GM18519 (cell line): Measurements from ENCODE around the gene HMX2.

Experiments used
- ATAC-seq: cut with Tn5 transposase; IDR thresholded peaks from one replicate; pipeline ENCODE4 v1.9.1; 2021; ENCODE audit warnings: mild to moderate bottlenecking, moderate library complexity; ENCODE audit not compliant: unreplicated experiment, low FRiP score

The HMX2 gene

GRCh38 chr10:123147635-123148413 lies at the start of gene HMX2:
Gene HMX2 (plus strand): TSS chr10:123148136. CDS start chr10:123148379, 243 bp downstream.
- no peak for ATAC-seq

DNA sequence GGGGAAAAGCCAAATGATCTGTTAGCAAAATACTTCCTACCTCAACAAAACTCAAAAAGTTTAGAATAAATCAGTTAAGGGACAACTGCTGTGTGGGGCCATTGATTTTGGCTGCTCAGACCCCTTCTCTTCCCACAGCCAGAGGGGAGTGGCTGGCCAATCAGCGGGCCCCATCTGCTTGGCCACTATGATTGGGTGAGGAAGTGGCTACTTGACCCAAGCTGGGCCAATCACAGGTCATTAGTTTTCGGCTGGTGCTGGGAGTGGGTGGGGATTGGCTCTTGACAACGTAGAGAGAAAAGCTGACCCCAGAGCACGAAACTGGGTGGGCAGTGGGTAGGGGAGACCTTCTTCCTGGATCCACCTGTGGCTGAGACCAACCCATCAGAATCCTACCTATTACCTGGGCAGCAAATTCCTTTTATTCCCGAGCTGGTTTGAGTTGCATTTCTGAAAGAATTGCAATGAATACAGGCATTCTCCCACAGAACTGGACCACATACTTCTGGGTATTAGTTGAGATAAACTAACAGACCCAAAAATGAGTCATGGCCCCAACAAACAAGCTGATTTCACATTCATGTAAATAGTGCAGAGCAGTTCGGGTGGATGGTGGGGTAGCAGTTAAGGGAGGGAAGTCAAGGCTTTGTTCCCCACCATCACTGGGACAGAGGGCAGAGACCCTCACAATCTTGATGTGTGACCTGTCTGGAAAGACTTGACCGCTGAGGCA lies 47.7 kb upstream of the HMX2 start:
- no peak for ATAC-seq

DNA sequence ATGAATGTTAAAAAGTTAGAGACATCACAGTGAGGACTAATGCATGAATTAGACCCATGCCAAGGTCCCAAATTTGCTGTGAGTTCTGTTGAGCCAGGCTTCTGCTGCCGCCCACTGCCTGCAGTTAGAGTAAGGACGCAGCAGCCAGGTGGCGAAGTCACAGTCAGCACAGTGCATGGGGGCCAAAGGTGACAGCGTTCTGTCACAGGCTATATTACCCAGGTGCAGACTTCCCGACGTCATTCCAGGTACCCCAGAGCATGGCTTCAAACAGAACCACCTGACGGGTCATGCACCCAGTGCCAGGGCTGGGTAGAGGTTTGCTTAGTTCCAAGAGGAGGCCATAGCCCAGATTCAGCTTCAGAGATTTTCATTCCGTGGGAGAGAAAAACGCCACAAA lies 46.1 kb upstream of the HMX2 start:
- ATAC-seq: no peak

- ATAC-seq: no peak
Measured at GRCh38 chr10:123102673-123103072, 45.3 kb upstream of the HMX2 start.

DNA sequence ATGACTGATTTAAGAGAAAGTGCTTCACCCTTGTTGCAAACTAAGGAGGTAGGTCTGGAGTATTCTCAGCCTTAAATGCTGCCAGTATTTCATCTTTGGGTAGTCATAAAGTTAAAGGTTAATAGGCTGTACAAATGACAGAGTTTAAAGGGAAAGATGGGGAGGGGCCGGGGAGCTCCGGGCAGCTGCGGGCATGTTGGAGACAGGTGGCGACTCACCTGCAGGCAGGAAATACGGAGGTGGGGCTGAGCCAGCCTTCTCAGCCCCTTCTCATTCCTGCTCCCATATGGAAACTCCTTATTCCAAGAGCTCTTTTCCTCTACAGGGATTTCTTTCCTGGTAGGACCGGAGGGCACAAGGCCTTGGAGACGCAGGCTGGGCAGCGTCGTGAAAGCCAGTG lies 44.0 kb upstream of the HMX2 start:
- no peak for ATAC-seq

- no peak for ATAC-seq
Measured at GRCh38 chr10:123109466-123109865, 38.5 kb upstream of the HMX2 start.

GRCh38 chr10:123117644-123118417 lies 30.1 kb upstream of the HMX2 start:
- ATAC-seq: no peak

DNA sequence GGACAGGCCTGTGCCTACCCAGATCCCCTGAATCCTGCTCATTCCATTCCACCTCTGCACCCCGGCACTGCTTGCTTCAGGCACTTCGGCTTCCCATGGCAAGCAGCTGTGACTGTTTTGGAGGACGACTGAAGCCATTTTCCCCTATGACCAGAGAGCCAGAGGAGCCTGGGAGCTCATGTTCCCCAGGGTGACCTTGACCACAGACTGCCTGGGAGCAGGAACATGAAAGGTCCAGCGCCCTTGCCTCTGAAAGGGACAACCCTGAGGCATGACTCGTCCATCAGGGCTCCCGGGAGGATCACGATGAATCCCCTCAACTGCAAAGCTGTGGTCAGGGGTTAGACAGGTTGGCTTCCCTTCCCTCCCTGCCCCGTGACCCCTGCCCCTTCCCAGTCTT lies 28.9 kb upstream of the HMX2 start:
- no peak for ATAC-seq

GRCh38 chr10:123126246-123126645 lies 21.7 kb upstream of the HMX2 start:
- ATAC-seq: no peak

DNA sequence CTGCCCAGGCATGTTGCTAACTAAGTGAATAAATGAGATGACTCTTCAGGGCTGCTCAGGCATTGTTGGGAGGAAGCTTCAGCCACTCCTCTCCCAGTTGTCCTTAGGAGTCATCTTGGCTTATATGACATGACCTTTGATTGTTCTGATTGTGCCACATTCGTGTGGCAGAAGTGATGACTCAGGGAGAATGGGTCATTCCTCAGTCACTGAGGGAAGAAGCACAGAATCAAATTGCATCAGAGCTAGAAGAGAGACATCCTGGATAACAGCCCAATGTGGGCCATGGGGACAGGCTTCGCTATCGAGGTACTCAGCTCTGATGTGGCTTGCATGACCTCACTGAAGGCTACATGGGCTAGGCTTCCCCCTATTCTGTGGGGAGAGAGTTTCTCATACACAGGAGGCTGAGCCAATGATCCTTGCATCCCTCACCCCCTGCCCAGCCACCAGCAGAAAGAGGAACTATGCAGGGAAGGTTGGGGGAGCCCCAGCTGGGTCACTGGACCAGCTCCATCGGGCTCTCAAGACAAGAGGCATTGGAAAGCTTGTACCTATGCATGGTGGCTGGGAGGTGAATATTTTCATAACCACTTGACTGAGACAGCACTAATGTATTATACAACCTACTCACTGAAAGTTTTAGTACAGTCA lies 18.2 kb upstream of the HMX2 start:
- ATAC-seq: no peak

GRCh38 chr10:123132576-123133477 lies 15.1 kb upstream of the HMX2 start:
- ATAC-seq: no peak

GRCh38 chr10:123133541-123134342 lies 14.2 kb upstream of the HMX2 start:
- ATAC-seq: no peak

DNA sequence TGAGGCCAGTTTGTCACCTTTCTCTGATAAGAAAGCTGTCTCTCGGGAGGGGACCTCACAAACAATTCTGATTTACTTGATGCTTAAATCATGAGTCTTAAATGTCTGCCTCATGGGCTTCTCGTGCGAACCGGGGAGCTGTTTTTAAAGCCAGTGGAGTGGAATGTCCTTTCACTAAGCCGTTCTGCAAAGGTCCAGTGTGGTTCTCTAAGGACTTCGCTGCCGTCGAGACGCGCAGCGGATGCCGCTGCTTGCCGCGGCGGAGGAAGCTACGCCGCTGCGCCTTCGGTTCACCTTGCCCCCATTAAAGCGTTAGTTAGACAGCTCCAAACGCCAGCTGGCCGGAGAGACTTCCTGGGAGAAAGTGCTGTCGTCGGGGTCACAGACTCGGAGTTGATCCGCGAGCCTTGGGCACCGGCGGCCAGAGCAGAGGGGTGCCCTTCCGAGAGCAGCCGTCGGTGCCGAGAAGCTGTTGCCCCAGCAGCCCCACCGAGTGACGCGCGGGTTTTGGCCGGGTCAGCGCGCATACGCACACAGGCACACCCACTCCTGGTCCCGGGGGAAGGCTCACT lies 13.5 kb upstream of the HMX2 start:
- no peak for ATAC-seq

DNA sequence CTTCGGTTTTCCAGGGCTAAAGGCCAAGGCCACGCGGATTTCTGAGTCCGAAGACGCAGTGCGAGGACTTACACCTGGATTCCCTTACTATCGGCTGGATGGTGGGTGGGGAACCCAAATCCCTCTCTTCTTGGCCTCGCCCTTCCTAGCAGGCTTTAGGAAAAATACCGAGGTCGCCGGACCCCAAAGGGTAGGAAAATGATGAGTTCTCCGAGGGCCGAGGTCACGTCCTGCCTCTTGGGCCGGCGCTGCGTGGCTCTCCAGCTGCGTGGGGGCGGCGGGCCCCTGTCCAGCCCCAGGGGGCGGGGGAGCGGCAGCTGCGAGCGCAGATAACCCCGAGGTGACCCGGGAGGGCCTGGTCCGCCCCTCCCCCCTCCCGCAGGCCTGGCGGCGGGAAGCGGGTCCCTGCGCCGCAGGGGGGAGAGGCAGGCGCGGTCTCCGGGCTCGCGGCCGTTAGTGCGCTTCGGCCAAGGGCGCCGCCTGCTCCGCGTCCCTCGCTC lies 13.0 kb upstream of the HMX2 start:
- no peak for ATAC-seq

DNA sequence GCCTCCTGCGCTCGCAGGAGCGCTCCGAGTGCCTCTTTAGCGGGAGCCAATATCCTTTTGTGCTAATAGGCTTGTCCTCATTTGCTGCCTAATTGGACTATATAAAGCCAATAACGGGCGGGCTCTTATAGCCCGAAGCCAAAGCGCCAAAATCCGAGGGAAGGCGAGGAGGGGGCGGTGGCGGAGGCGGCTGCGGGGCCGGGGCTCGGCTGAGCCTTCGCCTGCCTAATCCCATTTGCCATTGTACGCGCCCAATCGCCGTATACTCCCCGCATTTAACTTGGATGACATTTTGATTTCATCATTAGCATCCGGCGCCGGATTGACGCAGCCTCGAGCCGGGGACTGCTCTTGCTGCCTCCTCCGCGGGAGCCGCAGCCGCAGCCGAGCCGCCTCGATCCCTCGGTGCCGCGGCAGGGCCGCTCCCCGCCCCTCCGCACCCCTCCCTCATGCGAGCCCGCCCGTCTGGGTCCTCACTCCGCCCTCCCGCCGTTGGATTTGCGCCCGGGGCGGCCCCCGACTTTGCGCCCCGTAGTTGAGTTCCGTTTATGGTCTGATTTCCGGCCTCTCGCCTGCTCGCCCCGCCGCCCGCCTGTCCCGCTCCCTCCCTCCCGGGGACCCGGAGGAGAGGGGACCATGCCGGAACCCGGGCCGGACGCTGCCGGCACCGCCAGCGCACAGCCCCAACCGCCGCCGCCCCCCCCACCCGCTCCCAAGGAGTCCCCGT lies 12.4 kb upstream of the HMX2 start, which contains the start of gene HMX3:
Gene HMX3, plus strand, starts transcription at position 556 of the 727 bp plus-strand sequence. Its CDS starts 81 bp downstream, at position 637.
- no peak for ATAC-seq

DNA sequence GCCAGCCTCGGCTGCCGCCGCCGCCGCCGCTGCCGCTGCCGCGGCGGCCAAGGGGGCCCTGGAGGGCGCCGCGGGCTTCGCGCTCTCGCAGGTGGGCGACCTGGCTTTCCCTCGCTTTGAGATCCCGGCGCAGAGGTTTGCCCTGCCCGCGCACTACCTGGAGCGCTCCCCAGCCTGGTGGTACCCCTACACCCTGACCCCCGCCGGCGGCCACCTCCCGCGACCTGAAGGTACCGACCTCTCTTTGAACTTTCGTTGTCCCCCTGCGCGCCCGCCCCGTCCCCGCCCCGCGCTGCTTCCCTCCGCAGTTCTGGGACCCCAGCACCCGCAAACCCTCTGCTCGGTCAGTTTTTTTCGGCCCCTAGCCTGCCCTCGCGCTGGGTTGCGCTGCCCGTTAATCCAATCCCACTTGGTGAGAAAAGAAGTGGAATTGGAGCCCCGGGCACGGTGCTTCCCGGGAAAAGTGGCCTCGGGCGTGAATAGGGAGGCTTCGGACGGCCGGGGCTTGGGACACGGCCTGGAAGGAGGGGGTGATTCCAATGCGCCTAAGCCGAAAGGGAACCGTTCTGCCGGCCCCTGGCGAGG lies 11.6 kb upstream of the HMX2 start:
- ATAC-seq: no peak
